SU-DHL-6 (cell line): ENCODE results near the gene RNF144A.

ENCODE experiments used
- H2AFZ ChIP-seq: fragments of 200-600 bp; sonication (generic); 2 replicates; pipeline ENCODE4 v1.6.1; 2014; ENCODE audit warnings: low read depth, mild to moderate bottlenecking, moderate library complexity, mixed read lengths, antibody characterized with exemption, low read length; ENCODE audit not compliant: severe bottlenecking
- H3F3A ChIP-seq: fragments of 200-600 bp; shearing (Covaris generic); 2 replicates; pipeline ENCODE4 v1.6.0; 2016; ENCODE audit warnings: antibody characterized with exemption, mild to moderate bottlenecking; ENCODE audit not compliant: insufficient read depth
- H3K27ac ChIP-seq: fragments of 200-600 bp; sonication (generic); 2 replicates; pipeline ENCODE4 v1.5.1; 2016; ENCODE audit warnings: low read depth, mild to moderate bottlenecking, low read length, moderate library complexity, mixed read lengths
- H3K27me3 ChIP-seq: fragments of 200-600 bp; sonication (generic), shearing (Covaris generic); 2 replicates; pipeline ENCODE4 v1.6.0; 2014; ENCODE audit warnings: mild to moderate bottlenecking, low read length
- H3K36me3 ChIP-seq: fragments of 200-600 bp; sonication (generic); 2 replicates; pipeline ENCODE4 v1.6.1; 2014; ENCODE audit warnings: mild to moderate bottlenecking, low read length, mixed read lengths
- H3K4me2 ChIP-seq: fragments of 300-600, 200-600 bp; shearing (Covaris generic), sonication (generic); 2 replicates; pipeline ENCODE4 v1.6.0; 2014; ENCODE audit warnings: low read length, low read depth, mild to moderate bottlenecking; ENCODE audit not compliant: poor library complexity, severe bottlenecking
- H3K4me3 ChIP-seq: fragments of 200-600 bp; sonication (generic); 2 replicates; pipeline ENCODE4 v1.5.1; 2014; ENCODE audit warnings: antibody characterized with exemption, low read length, mild to moderate bottlenecking, mixed read lengths; ENCODE audit not compliant: insufficient read depth, poor library complexity, severe bottlenecking
- H3K79me2 ChIP-seq: fragments of 200-600 bp; sonication (generic); 2 replicates; pipeline ENCODE4 v1.6.1; 2014; ENCODE audit warnings: mild to moderate bottlenecking, low read length, moderate library complexity; ENCODE audit not compliant: insufficient read depth
- H3K9ac ChIP-seq: fragments of 200-600 bp; sonication (generic); 2 replicates; pipeline ENCODE4 v1.7.0; 2014; ENCODE audit warnings: mild to moderate bottlenecking, low read length
- H3K9me2 ChIP-seq: fragments of 200-600 bp; sonication (generic); replicated peaks from 2 replicates; pipeline ENCODE4 v1.6.1; 2014; ENCODE audit warnings: low read length; ENCODE audit not compliant: insufficient read depth
- H3K9me3 ChIP-seq: fragments of 200-600 bp; sonication (generic); 2 replicates; pipeline ENCODE4 v1.6.1; 2014; ENCODE audit warnings: low read length, mixed read lengths; ENCODE audit not compliant: insufficient read depth
- H4K20me1 ChIP-seq: fragments of 200-600 bp; sonication (generic); 2 replicates; pipeline ENCODE4 v1.6.1; 2014; ENCODE audit warnings: low read depth, mild to moderate bottlenecking, antibody characterized with exemption, low read length, moderate library complexity, mixed read lengths
- CTCF ChIP-seq: fragments of 200-600 bp; sonication (generic); IDR thresholded peaks from one replicate; pipeline ENCODE4 v1.5.1; 2017; ENCODE audit warnings: antibody characterized with exemption, mild to moderate bottlenecking, low read length, moderate library complexity; ENCODE audit not compliant: insufficient read depth, poor library complexity, severe bottlenecking
- EZH2phosphoT487 ChIP-seq: fragments of 200-600 bp; sonication (generic), shearing (Covaris generic); conservative IDR thresholded peaks from 2 replicates; pipeline ENCODE4 v1.6.1; 2018; ENCODE audit warnings: mild to moderate bottlenecking, antibody characterized with exemption, low read length, moderate library complexity, mixed read lengths

The RNF144A gene

GRCh38 chr2:7030810-7031209, 113.6 kb downstream of the RNF144A start:
- no peak overlapping the region for H3K4me2 ChIP-seq
- no peak overlapping the region for H3K9ac ChIP-seq
- no peaks in the 10 kb centered on the region for H3K79me2 ChIP-seq
- no peaks in the 10 kb centered on the region for H3K9me2 ChIP-seq
- no peaks in the 10 kb centered on the region for H3K27me3 ChIP-seq
- no peaks in the 10 kb centered on the region for H4K20me1 ChIP-seq
- no peaks in the 10 kb centered on the region for H3K9me3 ChIP-seq
- no peak overlapping the region for H2AFZ ChIP-seq
- no peak overlapping the region for H3K27ac ChIP-seq
- no peak overlapping the region for H3K4me3 ChIP-seq
- no peaks in the 10 kb centered on the region for H3K36me3 ChIP-seq
- TF ChIP-seq EZH2phosphoT487, result no peak
- no peak for TF ChIP-seq CTCF
- no peaks in the 10 kb centered on the region for H3F3A ChIP-seq

GRCh38 chr2:7031547-7032245, 114.5 kb downstream of the RNF144A start:
- no peak overlapping the region for H3K4me3 ChIP-seq

GRCh38 chr2:7032371-7032770, 115.2 kb downstream of the RNF144A start:
- H3K9me3 ChIP-seq, result no peaks in the 10 kb centered on the region
- H3F3A ChIP-seq, result no peaks in the 10 kb centered on the region
- H3K4me3 ChIP-seq, result no peak overlapping the region
- H3K36me3 ChIP-seq, result no peaks in the 10 kb centered on the region
- H3K27me3 ChIP-seq, result no peaks in the 10 kb centered on the region
- H3K79me2 ChIP-seq, result no peaks in the 10 kb centered on the region
- H3K27ac ChIP-seq, result no peak overlapping the region
- no peaks in the 10 kb centered on the region for H3K9me2 ChIP-seq
- TF ChIP-seq EZH2phosphoT487, result no peak
- no peak for TF ChIP-seq CTCF
- no peak overlapping the region for H3K9ac ChIP-seq
- H3K4me2 ChIP-seq, result no peak overlapping the region
- H4K20me1 ChIP-seq, result no peaks in the 10 kb centered on the region
- no peak overlapping the region for H2AFZ ChIP-seq

More at GRCh38 chr2:7031547-7032245, 114.5 kb downstream of the RNF144A start:
- no peaks in the 10 kb centered on the region for H3K79me2 ChIP-seq
- H2AFZ ChIP-seq, result peak overlapping the region; percentile 46
- no peaks in the 10 kb centered on the region for H3K36me3 ChIP-seq
- H3K9me3 ChIP-seq, result no peaks in the 10 kb centered on the region
- no peaks in the 10 kb centered on the region for H3F3A ChIP-seq
- H3K9me2 ChIP-seq, result no peaks in the 10 kb centered on the region
- H3K4me2 ChIP-seq, result no peak overlapping the region
- no peaks in the 10 kb centered on the region for H4K20me1 ChIP-seq
- TF ChIP-seq EZH2phosphoT487 (no peak), CTCF (no peak)
- H3K9ac ChIP-seq, result no peak overlapping the region
- no peaks in the 10 kb centered on the region for H3K27me3 ChIP-seq
- H3K27ac ChIP-seq, result no peak overlapping the region
